K562 (cell line): ENCODE results near the gene DNAJC25. TPM values are rescaled to one million over a fixed set of nuclear protein-coding genes. Genes with fewer than 3 reads are reported as not detected.
A peak's percentile ranks its signal among the peaks of the same experiment; 100 is the strongest.

ENCODE experiments used
- BDP1 ChIP-seq: IDR thresholded peaks from 3 replicates; pipeline ENCODE4 v1.6.1; 2011; ENCODE audit not compliant: insufficient read length, insufficient read depth
- CREBBP ChIP-seq: IDR thresholded peaks from one replicate; pipeline ENCODE4 v1.6.1; 2012; ENCODE audit warnings: low read depth, mild to moderate bottlenecking, control low read depth, inconsistent platforms, low read length
- DMBX1 ChIP-seq: fragments of 250-450 bp; sonication (Bioruptor Pico); IDR thresholded peaks from 2 replicates; pipeline ENCODE4 v1.8.0; 2022; ENCODE audit warnings: inconsistent platforms, mild to moderate bottlenecking, moderate library complexity, borderline replicate concordance
- ELF4 ChIP-seq: fragments of 450-650 bp; formaldehyde crosslinking; IDR thresholded peaks from 2 replicates; pipeline ENCODE4 v1.4.0; 2022; ENCODE audit warnings: missing genetic modification characterization
- ESRRA ChIP-seq: fragments of 450-650 bp; IDR thresholded peaks from 2 replicates; pipeline ENCODE4 v1.6.1; 2014; ENCODE audit warnings: low read depth, mild to moderate bottlenecking, moderate library complexity, borderline replicate concordance
- KAT7 ChIP-seq: sonication (generic); formaldehyde crosslinking; IDR thresholded peaks from 2 replicates; pipeline ENCODE4 v1.8.0; 2022; ENCODE audit warnings: missing genetic modification reagents, mild to moderate bottlenecking, borderline replicate concordance
- L3MBTL2 ChIP-seq: fragments of 450-650 bp; IDR thresholded peaks from 2 replicates; pipeline ENCODE4 v1.6.1; 2016; ENCODE audit warnings: mild to moderate bottlenecking, moderate library complexity
- MCM3 ChIP-seq: fragments of 450-650 bp; IDR thresholded peaks from 2 replicates; pipeline ENCODE4 v1.6.1; 2016
- MCM7 ChIP-seq, 2 experiments: fragments of 450-650 bp; IDR thresholded peaks; 2 replicates each; pipeline ENCODE4 v1.6.1; 2016 to 2018
- NEUROD1 ChIP-seq: fragments of 150-350 bp; IDR thresholded peaks from 2 replicates; pipeline ENCODE4 v1.6.1; 2014; ENCODE audit warnings: borderline replicate concordance, low read length, low read depth; ENCODE audit not compliant: partially characterized antibody
- PHB2 ChIP-seq: fragments of 450-650 bp; IDR thresholded peaks from 2 replicates; pipeline ENCODE4 v1.6.1; 2017; ENCODE audit warnings: low read depth
- PTRF ChIP-seq: fragments of 450-650 bp; IDR thresholded peaks from 2 replicates; pipeline ENCODE4 v1.6.1; 2016; ENCODE audit warnings: mild to moderate bottlenecking, missing genetic modification characterization, missing compliant biosample characterization
- SETDB1 ChIP-seq: IDR thresholded peaks from one replicate; pipeline ENCODE4 v1.6.1; 2012; ENCODE audit warnings: low read length, control low read depth, inconsistent platforms
- SIRT6 ChIP-seq: IDR thresholded peaks from one replicate; pipeline ENCODE4 v1.6.1; 2012; ENCODE audit warnings: low read depth, mild to moderate bottlenecking, control low read depth, inconsistent platforms, low read length, moderate library complexity
- ZNF217 ChIP-seq: sonication (generic); formaldehyde crosslinking; IDR thresholded peaks from 2 replicates; pipeline ENCODE4 v1.8.0; 2022; ENCODE audit warnings: mild to moderate bottlenecking, missing genetic modification reagents
- ZNF431 ChIP-seq: sonication (generic); formaldehyde crosslinking; IDR thresholded peaks from 2 replicates; pipeline ENCODE4 v1.8.0; 2022; ENCODE audit warnings: mild to moderate bottlenecking, missing genetic modification reagents
- ZNF830 ChIP-seq: fragments of 250-450 bp; sonication (Bioruptor Pico); IDR thresholded peaks from 2 replicates; pipeline ENCODE4 v1.5.0; 2021; ENCODE audit warnings: mild to moderate bottlenecking
- polyA plus RNA-seq, 8 experiments: library from polyadenylated mRNA; depleted of rRNA in 4 of 8; stranded (reverse) in 5 of 8; unstranded in 3 of 8; fragments of >200 nt; fragmentation: Nextera tagmentation in 2 of 8; fragmentation: Illumina TruSeq in 1 of 8; extraction: Ambion mirVana in 2 of 8; extraction: Trizol in 1 of 8; gene quantifications; 2 replicates each; pipeline versions ENCODE4 v1.2.1 to v1.2.3, GENCODE V29; 2011 to 2014; ENCODE audit warnings: inconsistent platforms in 1 of 8, missing spikeins in 1 of 8
- total RNA-seq, 7 experiments: library from RNA; depleted of rRNA in 6 of 7; stranded (reverse); fragments of >200 nt in 6 of 7; fragmentation: Illumina TruSeq in 2 of 7; extraction: Trizol in 2 of 7; gene quantifications; 2 replicates each; pipeline versions ENCODE4 v1.2.1 to v1.2.3, GENCODE V29; 2011 to 2021; ENCODE audit warnings: low replicate concordance in 1 of 7
- TF ChIP-seq, protein P1 (sequence below): sonication (generic); formaldehyde crosslinking; IDR thresholded peaks from 2 replicates; pipeline ENCODE4 v1.8.0; 2022; ENCODE audit warnings: missing genetic modification reagents, mild to moderate bottlenecking, borderline replicate concordance
- TF ChIP-seq, protein P2 (sequence below): fragments of 450-650 bp; formaldehyde crosslinking; IDR thresholded peaks from 2 replicates; pipeline ENCODE4 v1.4.0; 2022; ENCODE audit warnings: missing genetic modification characterization
- TF ChIP-seq, protein P3 (sequence below): sonication (generic); IDR thresholded peaks from 2 replicates; pipeline ENCODE4 v1.6.1; 2016
- TF ChIP-seq, protein P4 (sequence below): fragments of 450-650 bp; formaldehyde crosslinking; IDR thresholded peaks from 2 replicates; pipeline ENCODE4 v1.4.0; 2020; ENCODE audit warnings: mild to moderate bottlenecking, moderate library complexity
- TF ChIP-seq, protein P5 (sequence below), 2 experiments: IDR thresholded peaks; 2 replicates each; pipeline ENCODE4 v1.6.1; 2012; ENCODE audit warnings: improper control_type of control experiment in 2 of 2, low read depth in 2 of 2, low read length in 2 of 2, borderline replicate concordance in 1 of 2

Gene DNAJC25
- total and polyA plus RNA-seq, 9 of the 15 experiments (the other 6 are each of a cell fraction or from before 2014, with no cell fraction given) = 3.7 to 11.2 (median 7.1) TPM

DNA sequence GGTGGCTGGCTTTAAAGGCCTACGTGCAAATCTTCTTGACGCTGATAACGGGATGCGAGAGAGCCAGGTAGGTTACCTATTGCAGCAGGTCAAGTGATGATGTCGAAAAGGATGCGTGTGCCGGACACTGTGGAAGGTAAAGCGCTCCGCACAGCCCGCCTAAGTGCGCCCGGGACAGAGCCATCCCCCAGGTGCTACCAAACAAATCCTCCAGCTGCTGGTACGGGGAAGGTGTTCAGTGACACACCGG, 245 bp upstream of the DNAJC25 start (continued):
- TF ChIP-seq, protein P1, sequence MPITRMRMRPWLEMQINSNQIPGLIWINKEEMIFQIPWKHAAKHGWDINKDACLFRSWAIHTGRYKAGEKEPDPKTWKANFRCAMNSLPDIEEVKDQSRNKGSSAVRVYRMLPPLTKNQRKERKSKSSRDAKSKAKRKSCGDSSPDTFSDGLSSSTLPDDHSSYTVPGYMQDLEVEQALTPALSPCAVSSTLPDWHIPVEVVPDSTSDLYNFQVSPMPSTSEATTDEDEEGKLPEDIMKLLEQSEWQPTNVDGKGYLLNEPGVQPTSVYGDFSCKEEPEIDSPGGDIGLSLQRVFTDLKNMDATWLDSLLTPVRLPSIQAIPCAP (CRISPR knock-in tag) = no peak
- TF ChIP-seq NEUROD1 = peak; percentile 33
- TF ChIP-seq, protein P2, sequence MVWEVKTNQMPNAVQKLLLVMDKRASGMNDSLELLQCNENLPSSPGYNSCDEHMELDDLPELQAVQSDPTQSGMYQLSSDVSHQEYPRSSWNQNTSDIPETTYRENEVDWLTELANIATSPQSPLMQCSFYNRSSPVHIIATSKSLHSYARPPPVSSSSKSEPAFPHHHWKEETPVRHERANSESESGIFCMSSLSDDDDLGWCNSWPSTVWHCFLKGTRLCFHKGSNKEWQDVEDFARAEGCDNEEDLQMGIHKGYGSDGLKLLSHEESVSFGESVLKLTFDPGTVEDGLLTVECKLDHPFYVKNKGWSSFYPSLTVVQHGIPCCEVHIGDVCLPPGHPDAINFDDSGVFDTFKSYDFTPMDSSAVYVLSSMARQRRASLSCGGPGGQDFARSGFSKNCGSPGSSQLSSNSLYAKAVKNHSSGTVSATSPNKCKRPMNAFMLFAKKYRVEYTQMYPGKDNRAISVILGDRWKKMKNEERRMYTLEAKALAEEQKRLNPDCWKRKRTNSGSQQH (CRISPR knock-in tag) = no peak
- TF ChIP-seq SIRT6 = no peak
- TF ChIP-seq, protein P3, sequence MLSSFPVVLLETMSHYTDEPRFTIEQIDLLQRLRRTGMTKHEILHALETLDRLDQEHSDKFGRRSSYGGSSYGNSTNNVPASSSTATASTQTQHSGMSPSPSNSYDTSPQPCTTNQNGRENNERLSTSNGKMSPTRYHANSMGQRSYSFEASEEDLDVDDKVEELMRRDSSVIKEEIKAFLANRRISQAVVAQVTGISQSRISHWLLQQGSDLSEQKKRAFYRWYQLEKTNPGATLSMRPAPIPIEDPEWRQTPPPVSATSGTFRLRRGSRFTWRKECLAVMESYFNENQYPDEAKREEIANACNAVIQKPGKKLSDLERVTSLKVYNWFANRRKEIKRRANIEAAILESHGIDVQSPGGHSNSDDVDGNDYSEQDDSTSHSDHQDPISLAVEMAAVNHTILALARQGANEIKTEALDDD = no peak; the same call in 1 of the 2 replicates
- TF ChIP-seq MCM7 (IDR thresholded peaks at IDR 0.05) = no peak
- no peak for TF ChIP-seq SETDB1
- no peak for TF ChIP-seq ELF4 (CRISPR knock-in tag)
- no peak for TF ChIP-seq ZNF431 (CRISPR knock-in tag)
- TF ChIP-seq, protein P4, sequence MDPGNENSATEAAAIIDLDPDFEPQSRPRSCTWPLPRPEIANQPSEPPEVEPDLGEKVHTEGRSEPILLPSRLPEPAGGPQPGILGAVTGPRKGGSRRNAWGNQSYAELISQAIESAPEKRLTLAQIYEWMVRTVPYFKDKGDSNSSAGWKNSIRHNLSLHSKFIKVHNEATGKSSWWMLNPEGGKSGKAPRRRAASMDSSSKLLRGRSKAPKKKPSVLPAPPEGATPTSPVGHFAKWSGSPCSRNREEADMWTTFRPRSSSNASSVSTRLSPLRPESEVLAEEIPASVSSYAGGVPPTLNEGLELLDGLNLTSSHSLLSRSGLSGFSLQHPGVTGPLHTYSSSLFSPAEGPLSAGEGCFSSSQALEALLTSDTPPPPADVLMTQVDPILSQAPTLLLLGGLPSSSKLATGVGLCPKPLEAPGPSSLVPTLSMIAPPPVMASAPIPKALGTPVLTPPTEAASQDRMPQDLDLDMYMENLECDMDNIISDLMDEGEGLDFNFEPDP (CRISPR knock-in tag) = no peak
- TF ChIP-seq MCM3 = no peak
- TF ChIP-seq, protein P5, sequence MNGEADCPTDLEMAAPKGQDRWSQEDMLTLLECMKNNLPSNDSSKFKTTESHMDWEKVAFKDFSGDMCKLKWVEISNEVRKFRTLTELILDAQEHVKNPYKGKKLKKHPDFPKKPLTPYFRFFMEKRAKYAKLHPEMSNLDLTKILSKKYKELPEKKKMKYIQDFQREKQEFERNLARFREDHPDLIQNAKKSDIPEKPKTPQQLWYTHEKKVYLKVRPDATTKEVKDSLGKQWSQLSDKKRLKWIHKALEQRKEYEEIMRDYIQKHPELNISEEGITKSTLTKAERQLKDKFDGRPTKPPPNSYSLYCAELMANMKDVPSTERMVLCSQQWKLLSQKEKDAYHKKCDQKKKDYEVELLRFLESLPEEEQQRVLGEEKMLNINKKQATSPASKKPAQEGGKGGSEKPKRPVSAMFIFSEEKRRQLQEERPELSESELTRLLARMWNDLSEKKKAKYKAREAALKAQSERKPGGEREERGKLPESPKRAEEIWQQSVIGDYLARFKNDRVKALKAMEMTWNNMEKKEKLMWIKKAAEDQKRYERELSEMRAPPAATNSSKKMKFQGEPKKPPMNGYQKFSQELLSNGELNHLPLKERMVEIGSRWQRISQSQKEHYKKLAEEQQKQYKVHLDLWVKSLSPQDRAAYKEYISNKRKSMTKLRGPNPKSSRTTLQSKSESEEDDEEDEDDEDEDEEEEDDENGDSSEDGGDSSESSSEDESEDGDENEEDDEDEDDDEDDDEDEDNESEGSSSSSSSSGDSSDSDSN (IDR thresholded peaks at IDR 0.05; ENCODE audit: borderline replicate concordance in 1 of 2, low read depth in 2 of 2, low read length in 2 of 2) = peak; percentile 100
- no peak; the same call in 1 of the 2 replicates for TF ChIP-seq KAT7 (CRISPR knock-in tag)
- no peak for TF ChIP-seq ZNF217 (CRISPR knock-in tag)
- TF ChIP-seq L3MBTL2 = 0 out of 2 replicates have a peak, but pooled peaks have one; percentile 47
- TF ChIP-seq PTRF (tag) = no peak
- no peak for TF ChIP-seq DMBX1 (CRISPR knock-in tag)
- no peak for TF ChIP-seq BDP1
- no peak for TF ChIP-seq ESRRA
- TF ChIP-seq ZNF830 (CRISPR knock-in tag) = no peak
- TF ChIP-seq PHB2 = no peak
- TF ChIP-seq CREBBP = no peak
